Liver (tissue), 3 donors: ENCODE results near the gene ABCD3.

ENCODE experiments used
- JUND ChIP-seq, 2 donors: IDR thresholded peaks; 2 replicates each; pipeline ENCODE4 v1.6.1; 2016; ENCODE audit warnings: antibody characterized with exemption in 2 of 2
- TF ChIP-seq, protein P1 (sequence below): IDR thresholded peaks from 2 replicates; pipeline ENCODE4 v1.6.1; 2016; ENCODE audit warnings: antibody characterized with exemption, mild to moderate bottlenecking
- TF ChIP-seq, protein P2 (sequence below): fragments of 150-350 bp; IDR thresholded peaks from 2 replicates; pipeline ENCODE4 v1.5.1; 2017; ENCODE audit warnings: improper control_type of control experiment, low read depth, low read length; ENCODE audit not compliant: missing input control
- donor health status: healthy.
- donor health status: healthy.

DNA sequence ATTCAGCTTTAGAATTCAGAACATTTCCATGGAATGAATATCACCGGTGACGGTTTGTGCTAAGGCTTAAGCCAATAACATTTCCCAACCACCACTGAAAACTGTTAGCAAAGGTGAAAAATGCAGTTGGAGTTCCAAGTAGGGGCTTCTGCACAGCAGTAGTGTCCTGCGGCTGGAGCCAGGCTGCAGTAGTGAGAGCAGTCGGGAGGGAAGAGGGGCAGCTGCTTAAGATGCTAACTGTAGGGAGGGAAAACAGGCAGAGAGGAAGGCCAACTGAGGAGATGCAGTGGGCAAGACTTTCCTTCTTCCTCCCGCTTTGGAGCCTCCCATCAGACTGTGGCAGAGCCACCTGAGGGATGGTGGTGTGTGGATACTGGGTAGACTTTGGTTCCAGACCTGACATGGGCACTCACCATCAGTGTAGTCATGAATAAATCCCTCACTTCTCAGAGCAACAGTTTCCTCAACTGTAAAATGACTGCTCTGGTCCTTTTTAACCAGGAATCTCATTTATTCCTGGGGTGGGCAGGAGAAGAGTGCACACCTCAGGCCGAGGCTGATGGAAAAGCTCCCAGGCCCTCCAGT is 120.1 kb downstream of the ABCD3 start:
- TF ChIP-seq, protein P1, sequence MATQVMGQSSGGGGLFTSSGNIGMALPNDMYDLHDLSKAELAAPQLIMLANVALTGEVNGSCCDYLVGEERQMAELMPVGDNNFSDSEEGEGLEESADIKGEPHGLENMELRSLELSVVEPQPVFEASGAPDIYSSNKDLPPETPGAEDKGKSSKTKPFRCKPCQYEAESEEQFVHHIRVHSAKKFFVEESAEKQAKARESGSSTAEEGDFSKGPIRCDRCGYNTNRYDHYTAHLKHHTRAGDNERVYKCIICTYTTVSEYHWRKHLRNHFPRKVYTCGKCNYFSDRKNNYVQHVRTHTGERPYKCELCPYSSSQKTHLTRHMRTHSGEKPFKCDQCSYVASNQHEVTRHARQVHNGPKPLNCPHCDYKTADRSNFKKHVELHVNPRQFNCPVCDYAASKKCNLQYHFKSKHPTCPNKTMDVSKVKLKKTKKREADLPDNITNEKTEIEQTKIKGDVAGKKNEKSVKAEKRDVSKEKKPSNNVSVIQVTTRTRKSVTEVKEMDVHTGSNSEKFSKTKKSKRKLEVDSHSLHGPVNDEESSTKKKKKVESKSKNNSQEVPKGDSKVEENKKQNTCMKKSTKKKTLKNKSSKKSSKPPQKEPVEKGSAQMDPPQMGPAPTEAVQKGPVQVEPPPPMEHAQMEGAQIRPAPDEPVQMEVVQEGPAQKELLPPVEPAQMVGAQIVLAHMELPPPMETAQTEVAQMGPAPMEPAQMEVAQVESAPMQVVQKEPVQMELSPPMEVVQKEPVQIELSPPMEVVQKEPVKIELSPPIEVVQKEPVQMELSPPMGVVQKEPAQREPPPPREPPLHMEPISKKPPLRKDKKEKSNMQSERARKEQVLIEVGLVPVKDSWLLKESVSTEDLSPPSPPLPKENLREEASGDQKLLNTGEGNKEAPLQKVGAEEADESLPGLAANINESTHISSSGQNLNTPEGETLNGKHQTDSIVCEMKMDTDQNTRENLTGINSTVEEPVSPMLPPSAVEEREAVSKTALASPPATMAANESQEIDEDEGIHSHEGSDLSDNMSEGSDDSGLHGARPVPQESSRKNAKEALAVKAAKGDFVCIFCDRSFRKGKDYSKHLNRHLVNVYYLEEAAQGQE: no peak
- no peak for TF ChIP-seq JUND (IDR thresholded peaks at IDR 0.05)
- TF ChIP-seq, protein P2, sequence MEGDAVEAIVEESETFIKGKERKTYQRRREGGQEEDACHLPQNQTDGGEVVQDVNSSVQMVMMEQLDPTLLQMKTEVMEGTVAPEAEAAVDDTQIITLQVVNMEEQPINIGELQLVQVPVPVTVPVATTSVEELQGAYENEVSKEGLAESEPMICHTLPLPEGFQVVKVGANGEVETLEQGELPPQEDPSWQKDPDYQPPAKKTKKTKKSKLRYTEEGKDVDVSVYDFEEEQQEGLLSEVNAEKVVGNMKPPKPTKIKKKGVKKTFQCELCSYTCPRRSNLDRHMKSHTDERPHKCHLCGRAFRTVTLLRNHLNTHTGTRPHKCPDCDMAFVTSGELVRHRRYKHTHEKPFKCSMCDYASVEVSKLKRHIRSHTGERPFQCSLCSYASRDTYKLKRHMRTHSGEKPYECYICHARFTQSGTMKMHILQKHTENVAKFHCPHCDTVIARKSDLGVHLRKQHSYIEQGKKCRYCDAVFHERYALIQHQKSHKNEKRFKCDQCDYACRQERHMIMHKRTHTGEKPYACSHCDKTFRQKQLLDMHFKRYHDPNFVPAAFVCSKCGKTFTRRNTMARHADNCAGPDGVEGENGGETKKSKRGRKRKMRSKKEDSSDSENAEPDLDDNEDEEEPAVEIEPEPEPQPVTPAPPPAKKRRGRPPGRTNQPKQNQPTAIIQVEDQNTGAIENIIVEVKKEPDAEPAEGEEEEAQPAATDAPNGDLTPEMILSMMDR: no peak
